HUDEP-2 (cell line): ENCODE data around the gene DIO1.
A peak's percentile ranks its signal among the peaks of the same experiment; 100 is the strongest.

Experiments
- DNase-seq, 76 experiments: peaks; one replicate each; lab custom pipeline; 2025; ENCODE audit not compliant: unreplicated experiment in 76 of 76; lab: John Stamatoyannopoulos, UW

Gene DIO1

GRCh38 chr1:53938136-53938830 lies 44.3 kb downstream of the DIO1 start:
- no peak for DNase-seq

- no peak for DNase-seq
These were observed 48.4 kb downstream of the DIO1 start for GRCh38 chr1:53942127-53942957.

DNA sequence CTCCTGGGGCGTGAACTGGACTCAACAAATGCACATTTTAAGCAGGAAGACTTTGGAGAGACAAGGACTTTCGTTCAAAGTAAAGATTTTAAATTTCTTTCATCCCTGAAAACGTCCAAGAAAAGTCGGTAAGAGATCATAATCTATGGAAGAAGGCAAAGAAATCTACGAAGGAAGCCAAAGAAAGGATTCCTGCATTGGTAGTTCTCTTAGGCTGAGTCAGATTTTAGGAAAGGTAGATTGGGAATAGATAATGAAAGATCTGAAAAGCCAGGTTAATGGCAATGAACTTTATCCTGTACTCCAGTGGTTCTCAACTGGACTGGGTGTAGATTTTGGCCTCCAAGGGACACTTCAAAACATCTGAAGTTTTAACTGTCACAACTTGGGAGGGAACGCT lies 49.1 kb downstream of the DIO1 start:
- no peak for DNase-seq

GRCh38 chr1:53943490-53944043 lies 49.6 kb downstream of the DIO1 start:
- no peak for DNase-seq

- DNase-seq: no peak
These were observed 50.6 kb downstream of the DIO1 start for GRCh38 chr1:53944469-53945182.

- DNase-seq: peak in 2 of 76 experiments; percentile 39 to 50
These were observed 51.1 kb downstream of the DIO1 start for GRCh38 chr1:53945183-53945432.

DNA sequence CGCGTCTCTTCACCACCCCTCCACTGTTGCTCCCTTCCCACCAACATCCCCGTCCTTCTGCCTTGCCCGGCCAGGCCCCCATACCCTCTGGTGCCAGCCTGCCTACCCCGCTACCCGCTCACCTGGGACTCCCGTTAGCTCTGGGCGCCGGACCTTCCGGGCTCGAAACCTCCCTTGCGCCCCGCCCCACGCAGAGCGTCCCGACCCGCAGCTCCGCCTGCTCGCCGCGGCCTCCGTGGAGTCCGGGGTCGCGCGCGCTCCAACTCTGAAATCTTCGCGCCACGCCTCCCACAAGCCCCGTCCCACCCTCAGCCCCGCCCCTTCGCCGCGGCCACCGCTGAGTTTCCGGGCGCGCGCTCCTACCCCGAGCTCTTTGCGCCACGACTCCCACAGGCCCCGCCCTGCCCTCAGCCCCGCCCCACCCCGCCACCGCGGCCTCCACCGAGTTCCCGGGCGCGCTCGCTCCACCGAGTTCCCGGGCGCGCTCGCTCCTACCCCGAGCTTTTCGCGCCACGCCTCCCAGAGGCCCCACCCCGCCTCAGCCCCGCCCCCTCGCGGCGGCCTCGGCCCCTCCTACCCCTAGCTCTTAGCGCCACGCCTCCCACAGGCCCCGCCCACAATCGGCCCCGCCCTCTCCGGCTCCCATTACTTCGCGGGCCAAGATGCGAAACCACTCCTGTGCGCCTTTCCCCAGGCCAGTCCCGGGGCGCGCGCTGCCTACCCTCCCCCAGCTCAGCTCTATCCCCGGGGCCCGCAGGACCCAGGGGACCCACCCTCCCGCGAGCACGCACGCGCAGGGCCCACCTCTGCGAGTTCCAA lies 51.7 kb downstream of the DIO1 start, which contains the start of gene IFT25:
Gene IFT25 (minus strand): TSS at position 267 of the 819 bp plus-strand sequence. CDS start 5,617 bp downstream, outside the sequence.
- peak; percentile 15 to 99 (median 92) for DNase-seq

- peak in 36 of 76 experiments; percentile 37 to 95 (median 84) for DNase-seq
These were observed 52.5 kb downstream of the DIO1 start, which contains the start of gene LRRC42 for GRCh38 chr1:53946252-53947171. Gene LRRC42 (plus strand): TSS chr1:53946350. CDS start chr1:53952000, 5,650 bp downstream.

DNA sequence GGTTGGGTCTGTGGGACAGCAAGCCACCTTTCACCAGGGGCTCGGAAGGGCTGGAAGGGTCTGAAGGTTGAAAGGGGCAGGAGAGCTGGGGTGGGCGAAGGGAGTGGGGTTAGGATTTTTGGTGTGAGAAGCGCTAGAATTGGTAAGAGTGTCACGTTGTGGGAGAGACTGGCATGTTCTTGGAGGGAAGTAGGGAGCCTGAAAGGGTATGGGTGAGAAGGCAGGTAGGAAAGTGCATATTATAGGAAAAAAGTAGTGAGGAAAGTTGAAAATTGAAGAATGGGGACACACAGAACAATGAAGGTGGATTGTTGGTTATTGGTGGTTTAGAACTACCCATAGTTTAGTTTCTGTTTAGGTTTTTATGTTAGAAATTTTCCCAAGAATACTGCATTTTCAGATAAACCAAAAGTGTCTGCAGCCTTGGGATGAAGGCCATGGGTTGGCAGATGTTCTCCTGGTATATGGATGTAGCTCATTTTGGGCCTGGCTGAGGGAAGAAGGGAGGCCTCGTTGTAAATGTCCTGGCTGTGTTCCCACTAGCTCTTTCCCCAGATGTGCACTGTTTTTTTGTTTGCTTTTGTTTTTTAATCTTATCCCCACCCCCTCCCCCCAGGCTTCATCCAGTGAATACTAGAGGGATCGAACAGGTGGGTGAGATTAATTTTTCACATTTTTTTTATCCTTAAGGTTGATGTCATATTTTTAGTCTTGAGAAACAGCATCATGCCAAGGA lies 53.4 kb downstream of the DIO1 start:
- DNase-seq: no peak

- no peak for DNase-seq
These were observed 54.3 kb downstream of the DIO1 start for GRCh38 chr1:53948291-53948690.

- peak in 18 of 76 experiments; percentile 3 to 29 (median 18) for DNase-seq
These were observed 55.3 kb downstream of the DIO1 start for GRCh38 chr1:53949023-53949990.

DNA sequence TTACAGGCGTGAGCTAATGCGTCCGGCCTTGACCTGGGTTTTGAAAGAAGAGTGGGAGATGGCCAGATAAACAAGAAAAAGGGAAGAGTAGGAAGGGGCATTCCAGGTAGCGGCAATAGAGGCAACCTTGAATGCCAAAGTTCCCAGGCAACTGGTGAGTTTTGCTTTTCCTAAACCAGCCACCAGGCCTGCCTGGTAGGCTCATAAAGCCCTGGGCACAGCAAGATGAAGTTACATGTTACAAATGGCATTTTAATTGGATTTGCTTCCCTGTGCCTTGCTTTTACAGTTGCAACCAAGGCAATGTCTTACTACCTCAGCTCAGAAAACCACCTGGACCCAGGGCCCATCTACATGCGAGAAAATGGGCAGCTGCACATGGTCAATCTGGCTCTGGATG lies 57.7 kb downstream of the DIO1 start:
- DNase-seq: no peak

DNA sequence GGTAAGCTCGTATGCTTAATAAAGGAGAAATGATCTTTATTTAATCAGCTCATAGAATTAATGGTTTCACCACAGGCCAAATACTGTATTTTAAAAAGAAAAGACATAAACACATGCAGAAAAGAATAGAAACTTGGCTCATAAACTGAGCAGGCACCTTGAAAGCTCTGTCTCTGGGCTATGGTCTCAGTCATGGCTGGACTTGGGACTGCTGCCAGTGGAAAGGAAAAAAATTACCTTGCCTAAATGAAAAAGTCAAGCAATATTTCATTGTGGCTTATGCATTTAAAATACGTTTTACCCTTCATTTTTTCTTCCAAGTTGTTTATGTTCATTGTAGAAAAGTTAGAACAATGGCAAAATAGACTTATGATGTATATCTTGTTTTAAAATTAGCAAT lies 60.1 kb downstream of the DIO1 start:
- no peak for DNase-seq

DNA sequence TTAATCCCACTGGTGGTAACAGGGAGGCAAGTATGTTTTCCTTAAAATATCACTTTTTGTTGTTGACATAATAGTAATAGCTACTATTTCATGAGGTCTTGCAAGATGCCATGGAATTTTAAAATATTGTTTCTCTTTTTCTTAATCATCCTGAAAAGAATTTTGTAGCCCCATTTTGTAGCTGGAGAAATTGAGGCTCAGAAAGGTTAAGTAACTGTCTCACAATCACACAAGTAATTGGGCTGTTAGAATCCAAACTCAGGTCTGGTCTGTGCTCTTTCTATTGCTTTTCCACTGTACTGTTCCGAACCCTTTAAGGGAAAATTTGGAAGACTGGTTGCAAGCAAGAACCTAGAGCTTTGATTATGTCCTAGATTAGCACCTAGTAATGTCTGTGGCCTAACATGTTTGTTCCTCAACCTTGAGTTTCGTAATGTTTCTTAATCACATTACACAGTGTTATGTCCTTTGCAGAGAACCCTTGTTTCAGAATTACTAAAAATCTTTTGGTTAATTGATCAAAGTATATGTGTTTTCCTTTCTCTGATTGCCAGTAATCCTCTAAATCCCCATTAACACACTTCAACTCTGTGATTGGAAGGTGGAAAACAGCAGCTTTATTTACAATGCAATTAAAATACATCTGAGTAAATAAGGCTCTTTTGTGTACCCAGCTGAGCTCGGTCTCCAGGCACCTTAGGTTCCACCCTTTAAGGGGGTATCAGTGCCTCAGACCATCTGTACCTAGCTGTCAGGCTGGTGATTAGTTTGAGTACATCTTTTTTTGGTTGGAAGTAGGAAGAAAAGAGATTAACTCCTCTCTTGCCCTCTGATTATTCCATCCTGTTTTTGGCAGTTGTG lies 62.6 kb downstream of the DIO1 start:
- DNase-seq: no peak

GRCh38 chr1:53957194-53957818 lies 63.3 kb downstream of the DIO1 start:
- DNase-seq: peak in 2 of 76 experiments; percentile 4 to 6

- DNase-seq: peak in 19 of 76 experiments; percentile 1 to 32 (median 15)
These were observed 65.8 kb downstream of the DIO1 start for GRCh38 chr1:53959664-53960250.
